Gastroesophageal sphincter (tissue), 3 donors: ENCODE results near the gene AIG1.

Source experiments
- EP300 ChIP-seq: sonication (generic); formaldehyde crosslinking; IDR thresholded peaks from one replicate; pipeline ENCODE4 v1.6.1; 2017; ENCODE audit warnings: antibody characterized with exemption, mild to moderate bottlenecking
- POLR2A ChIP-seq, 2 donors: fragments of 450-650 bp; IDR thresholded peaks; one replicate each; pipeline ENCODE4 v1.6.1; 2017; ENCODE audit warnings: antibody characterized with exemption in 2 of 2, mild to moderate bottlenecking in 2 of 2, moderate library complexity in 1 of 2
- POLR2AphosphoS5 ChIP-seq: sonication (generic); formaldehyde crosslinking; IDR thresholded peaks from one replicate; pipeline ENCODE4 v1.6.1; 2017; ENCODE audit warnings: antibody characterized with exemption
- TF ChIP-seq, protein P1 (sequence below), 4 experiments: fragments of 200-600 bp in 2 of 4; fragments of 450-650 bp in 2 of 4; sonication (generic) in 1 of 4; IDR thresholded peaks; one replicate each; pipeline ENCODE4 v1.5.1; 2017 to 2019; ENCODE audit warnings: antibody characterized with exemption in 4 of 4, mild to moderate bottlenecking in 2 of 4, moderate library complexity in 2 of 4

DNA sequence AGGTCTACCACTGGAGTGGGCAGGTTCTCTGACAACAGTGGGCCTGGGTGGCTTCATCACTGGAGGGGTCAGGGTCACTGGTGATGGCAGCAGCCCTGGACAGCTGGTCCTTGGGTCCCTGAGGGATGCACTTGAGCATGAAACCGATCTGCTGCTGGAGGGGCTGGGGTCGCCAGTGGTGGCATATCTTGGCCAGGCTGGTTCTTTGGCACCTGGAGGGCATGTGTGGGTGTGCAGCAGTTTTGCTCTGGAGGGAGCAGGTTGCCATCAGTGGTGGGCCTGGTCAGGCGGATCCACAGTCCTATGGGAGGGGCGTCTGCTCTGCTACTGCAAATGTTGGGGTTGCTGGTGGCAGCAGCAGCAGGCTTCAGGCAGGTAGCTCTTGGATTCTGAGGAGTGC is 117.0 kb downstream of the AIG1 start:
- TF ChIP-seq, protein P1, sequence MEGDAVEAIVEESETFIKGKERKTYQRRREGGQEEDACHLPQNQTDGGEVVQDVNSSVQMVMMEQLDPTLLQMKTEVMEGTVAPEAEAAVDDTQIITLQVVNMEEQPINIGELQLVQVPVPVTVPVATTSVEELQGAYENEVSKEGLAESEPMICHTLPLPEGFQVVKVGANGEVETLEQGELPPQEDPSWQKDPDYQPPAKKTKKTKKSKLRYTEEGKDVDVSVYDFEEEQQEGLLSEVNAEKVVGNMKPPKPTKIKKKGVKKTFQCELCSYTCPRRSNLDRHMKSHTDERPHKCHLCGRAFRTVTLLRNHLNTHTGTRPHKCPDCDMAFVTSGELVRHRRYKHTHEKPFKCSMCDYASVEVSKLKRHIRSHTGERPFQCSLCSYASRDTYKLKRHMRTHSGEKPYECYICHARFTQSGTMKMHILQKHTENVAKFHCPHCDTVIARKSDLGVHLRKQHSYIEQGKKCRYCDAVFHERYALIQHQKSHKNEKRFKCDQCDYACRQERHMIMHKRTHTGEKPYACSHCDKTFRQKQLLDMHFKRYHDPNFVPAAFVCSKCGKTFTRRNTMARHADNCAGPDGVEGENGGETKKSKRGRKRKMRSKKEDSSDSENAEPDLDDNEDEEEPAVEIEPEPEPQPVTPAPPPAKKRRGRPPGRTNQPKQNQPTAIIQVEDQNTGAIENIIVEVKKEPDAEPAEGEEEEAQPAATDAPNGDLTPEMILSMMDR (IDR thresholded peaks at IDR 0.05), result no peak
- TF ChIP-seq POLR2A (IDR thresholded peaks at IDR 0.05), result no peak
- TF ChIP-seq POLR2AphosphoS5, result no peak
- TF ChIP-seq EP300, result no peak
